ENCODE results near the gene SLC35F1.

Gene SLC35F1

GRCh38 chr6:118288355-118289124 is 381.5 kb downstream of the SLC35F1 start:
- no peak overlapping the region for H3K4me3 ChIP-seq (ENCODE audit: low read depth, low read length)
- TF ChIP-seq CTCF (IDR thresholded peaks at IDR 0.05; ENCODE audit: borderline replicate concordance, insufficient read depth, low read depth, low read length) = no peak

GRCh38 chr6:118292558-118292957 is 385.5 kb downstream of the SLC35F1 start:
- H3K4me3 ChIP-seq (ENCODE audit: low read depth, low read length) = no peak overlapping the region
- TF ChIP-seq CTCF (IDR thresholded peaks at IDR 0.05; ENCODE audit: borderline replicate concordance, insufficient read depth, low read depth, low read length) = no peak

- no peak for TF ChIP-seq CTCF (IDR thresholded peaks at IDR 0.05; ENCODE audit: borderline replicate concordance, insufficient read depth, low read depth, low read length)
- H3K4me3 ChIP-seq (ENCODE audit: low read depth, low read length) = no peak overlapping the region
These were observed 387.8 kb downstream of the SLC35F1 start for GRCh38 chr6:118294906-118295305.

GRCh38 chr6:118295336-118295735 is 388.3 kb downstream of the SLC35F1 start:
- no peak overlapping the region for H3K4me3 ChIP-seq (ENCODE audit: low read depth, low read length)
- TF ChIP-seq CTCF (IDR thresholded peaks at IDR 0.05; ENCODE audit: borderline replicate concordance, insufficient read depth, low read depth, low read length) = no peak

- no peak overlapping the region for H3K4me3 ChIP-seq (ENCODE audit: low read depth, low read length)
- no peak for TF ChIP-seq CTCF (IDR thresholded peaks at IDR 0.05; ENCODE audit: borderline replicate concordance, insufficient read depth, low read depth, low read length)
These were observed 389.3 kb downstream of the SLC35F1 start for GRCh38 chr6:118296129-118296901.

GRCh38 chr6:118297821-118298220 is 390.8 kb downstream of the SLC35F1 start:
- no peak for TF ChIP-seq CTCF (IDR thresholded peaks at IDR 0.05; ENCODE audit: borderline replicate concordance, insufficient read depth, low read depth, low read length)

More at GRCh38 chr6:118297821-118298220, 390.8 kb downstream of the SLC35F1 start:
- H3K4me3 ChIP-seq (ENCODE audit: low read depth, low read length) = no peak overlapping the region

All from GM12875 (cell line).